Astrocyte (in vitro differentiated cells and primary cell): Measurements from ENCODE around the gene PPP2R5B. TPM values are rescaled to one million over a fixed set of nuclear protein-coding genes. Genes with fewer than 3 reads are reported as not detected.

ENCODE experiments used
- DNase-seq: peaks from one replicate; pipeline ENCODE4 v3.0.0-alpha.2; 2010; ENCODE audit warnings: low read depth
- FAIRE-seq: peaks from 2 replicates; lab custom pipeline; 2011; peaks lifted over from hg19 to GRCh38; lab: Jason Lieb, UNC
- H2AFZ ChIP-seq: 2 replicates; pipeline ENCODE4 v1.6.0; 2012; ENCODE audit warnings: low read depth, low read length, inconsistent platforms
- H3K27ac ChIP-seq: 2 replicates; pipeline ENCODE4 v1.5.1; 2011; ENCODE audit warnings: low read depth, low read length, inconsistent platforms
- H3K27me3 ChIP-seq: 2 replicates; pipeline ENCODE4 v1.6.0; 2011; ENCODE audit warnings: low read length, inconsistent platforms; ENCODE audit not compliant: insufficient read depth
- H3K36me3 ChIP-seq: 2 replicates; pipeline ENCODE4 v1.5.1; 2011; ENCODE audit warnings: low read length, inconsistent platforms; ENCODE audit not compliant: insufficient read depth
- H3K4me1 ChIP-seq: 2 replicates; pipeline ENCODE4 v1.5.1; 2011; ENCODE audit warnings: low read length, inconsistent platforms; ENCODE audit not compliant: insufficient read depth
- H3K4me2 ChIP-seq: 2 replicates; pipeline ENCODE4 v1.6.0; 2012; ENCODE audit warnings: low read length, inconsistent platforms
- H3K4me3 ChIP-seq: 2 replicates; pipeline ENCODE4 v1.5.1; 2011; ENCODE audit warnings: low read depth, mild to moderate bottlenecking, low read length, inconsistent platforms; ENCODE audit not compliant: insufficient read depth
- H3K79me2 ChIP-seq: 2 replicates; pipeline ENCODE4 v1.6.0; 2012; ENCODE audit warnings: mild to moderate bottlenecking, low read length, inconsistent platforms; ENCODE audit not compliant: insufficient read depth
- H3K9ac ChIP-seq: 2 replicates; pipeline ENCODE4 v1.6.0; 2012; ENCODE audit warnings: mild to moderate bottlenecking, low read length, inconsistent platforms
- H3K9me3 ChIP-seq: 2 replicates; pipeline ENCODE4 v1.5.1; 2012; ENCODE audit warnings: low read depth, mild to moderate bottlenecking, low read length, inconsistent platforms; ENCODE audit not compliant: insufficient read depth
- H4K20me1 ChIP-seq: 2 replicates; pipeline ENCODE4 v1.6.0; 2012; ENCODE audit warnings: low read length, inconsistent platforms; ENCODE audit not compliant: insufficient read depth
- H3K27ac Mint-ChIP-seq: one replicate; pipeline ENCODE4 v1.8.0; 2021; ENCODE audit warnings: mild to moderate bottlenecking, mixed read lengths; ENCODE audit not compliant: unreplicated experiment
- H3K27me3 Mint-ChIP-seq: one replicate; pipeline ENCODE4 v1.8.0; 2021; ENCODE audit warnings: low read depth, mixed read lengths; ENCODE audit not compliant: unreplicated experiment
- H3K36me3 Mint-ChIP-seq: one replicate; pipeline ENCODE4 v1.8.0; 2021; ENCODE audit warnings: low read depth, mixed read lengths; ENCODE audit not compliant: unreplicated experiment
- H3K4me1 Mint-ChIP-seq: one replicate; pipeline ENCODE4 v1.8.0; 2021; ENCODE audit warnings: low read depth, mixed read lengths; ENCODE audit not compliant: unreplicated experiment
- H3K4me3 Mint-ChIP-seq: one replicate; pipeline ENCODE4 v1.8.0; 2021; ENCODE audit warnings: mild to moderate bottlenecking, moderate library complexity, mixed read lengths; ENCODE audit not compliant: unreplicated experiment
- H3K9me3 Mint-ChIP-seq: one replicate; pipeline ENCODE4 v1.8.0; 2021; ENCODE audit warnings: mild to moderate bottlenecking, mixed read lengths; ENCODE audit not compliant: unreplicated experiment
- EZH2 ChIP-seq: IDR thresholded peaks from 2 replicates; pipeline ENCODE4 v1.6.1; 2012; ENCODE audit warnings: mild to moderate bottlenecking, low read length, inconsistent platforms; ENCODE audit not compliant: insufficient read depth
- total RNA-seq: library from RNA; stranded (reverse); gene quantifications from 2 replicates; pipeline ENCODE4 v1.2.1, GENCODE V29; 2021
- TF ChIP-seq, protein P1 (sequence below): IDR thresholded peaks from 2 replicates; pipeline ENCODE4 v1.5.1; 2011; ENCODE audit warnings: low read depth, mild to moderate bottlenecking, inconsistent platforms, low read length, moderate library complexity; ENCODE audit not compliant: insufficient read depth

The PPP2R5B gene
- total RNA-seq, 1 donor from 2014 or later: 24.1 TPM

GRCh38 chr11:64902102-64902900 lies 22.2 kb upstream of the PPP2R5B start:
- no peak overlapping the region for H3K9ac ChIP-seq
- H3K36me3 ChIP-seq: no peaks in the 10 kb centered on the region
- no peak overlapping the region for H3K4me3 ChIP-seq

DNA sequence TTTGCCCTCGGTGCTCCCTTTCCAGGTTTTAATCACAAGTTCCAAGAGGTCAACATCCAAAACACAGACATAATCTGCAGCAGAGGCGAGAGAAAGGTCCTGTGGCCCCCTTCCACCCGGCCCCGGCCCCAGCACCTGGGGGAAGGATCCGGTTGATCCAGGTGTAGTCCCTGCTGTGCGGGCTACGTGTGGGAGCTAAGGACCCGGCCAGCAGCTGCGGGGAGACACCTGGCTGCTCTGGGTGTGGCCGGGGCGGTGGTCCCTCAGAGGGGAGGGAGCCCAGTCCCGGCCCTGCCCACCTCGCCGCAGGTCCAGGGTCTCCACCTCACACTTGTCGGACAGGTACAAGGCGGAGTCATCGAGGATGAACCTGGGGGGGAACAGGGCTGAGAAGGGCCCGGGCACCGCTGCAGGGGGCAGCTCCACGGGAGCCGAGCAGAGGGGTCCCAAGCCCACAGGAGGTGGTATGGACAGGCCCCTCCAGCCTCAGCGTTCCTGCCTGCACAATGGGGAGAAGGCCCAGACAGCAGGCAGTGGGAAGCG lies 21.1 kb upstream of the PPP2R5B start:
- Histone ChIP-seq H3K27me3 (no peaks in the 10 kb centered on the region), H3K4me1 (peaks cover 3% of the 10 kb centered on the region), H3K4me3 (no peak overlapping the region), H3K9me3 (no peaks in the 10 kb centered on the region), H3K36me3 (no peaks in the 10 kb centered on the region), H3K4me2 (no peak overlapping the region), H3K27ac (no peak overlapping the region), H3K9ac (no peak overlapping the region), H2AFZ (no peak overlapping the region), H4K20me1 (no peaks in the 10 kb centered on the region), H3K79me2 (no peaks in the 10 kb centered on the region)
- peaks cover 18% of the 10 kb centered on the region for H3K36me3 Mint-ChIP-seq
- no peaks in the 10 kb centered on the region for H3K9me3 Mint-ChIP-seq
- no peak for DNase-seq
- no peak overlapping the region for H3K4me3 Mint-ChIP-seq
- TF ChIP-seq, protein P1, sequence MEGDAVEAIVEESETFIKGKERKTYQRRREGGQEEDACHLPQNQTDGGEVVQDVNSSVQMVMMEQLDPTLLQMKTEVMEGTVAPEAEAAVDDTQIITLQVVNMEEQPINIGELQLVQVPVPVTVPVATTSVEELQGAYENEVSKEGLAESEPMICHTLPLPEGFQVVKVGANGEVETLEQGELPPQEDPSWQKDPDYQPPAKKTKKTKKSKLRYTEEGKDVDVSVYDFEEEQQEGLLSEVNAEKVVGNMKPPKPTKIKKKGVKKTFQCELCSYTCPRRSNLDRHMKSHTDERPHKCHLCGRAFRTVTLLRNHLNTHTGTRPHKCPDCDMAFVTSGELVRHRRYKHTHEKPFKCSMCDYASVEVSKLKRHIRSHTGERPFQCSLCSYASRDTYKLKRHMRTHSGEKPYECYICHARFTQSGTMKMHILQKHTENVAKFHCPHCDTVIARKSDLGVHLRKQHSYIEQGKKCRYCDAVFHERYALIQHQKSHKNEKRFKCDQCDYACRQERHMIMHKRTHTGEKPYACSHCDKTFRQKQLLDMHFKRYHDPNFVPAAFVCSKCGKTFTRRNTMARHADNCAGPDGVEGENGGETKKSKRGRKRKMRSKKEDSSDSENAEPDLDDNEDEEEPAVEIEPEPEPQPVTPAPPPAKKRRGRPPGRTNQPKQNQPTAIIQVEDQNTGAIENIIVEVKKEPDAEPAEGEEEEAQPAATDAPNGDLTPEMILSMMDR: no peak
- no peak for TF ChIP-seq EZH2
- no peaks in the 10 kb centered on the region for H3K4me1 Mint-ChIP-seq
- no peaks in the 10 kb centered on the region for H3K27me3 Mint-ChIP-seq
- FAIRE-seq: no peak
- H3K27ac Mint-ChIP-seq: no peak overlapping the region

More at GRCh38 chr11:64902102-64902900, 22.2 kb upstream of the PPP2R5B start:
- Histone ChIP-seq H3K79me2 (no peaks in the 10 kb centered on the region), H2AFZ (no peak overlapping the region), H3K27me3 (no peaks in the 10 kb centered on the region), H3K9me3 (no peaks in the 10 kb centered on the region), H4K20me1 (no peaks in the 10 kb centered on the region), H3K4me1 (peaks cover 3% of the 10 kb centered on the region), H3K4me2 (no peak overlapping the region), H3K27ac (no peak overlapping the region)
- FAIRE-seq: no peak
- Mint-ChIP-seq H3K9me3 (no peaks in the 10 kb centered on the region), H3K4me1 (no peaks in the 10 kb centered on the region), H3K36me3 (peaks cover 13% of the 10 kb centered on the region), H3K27me3 (no peaks in the 10 kb centered on the region), H3K27ac (no peak overlapping the region), H3K4me3 (no peak overlapping the region)
- TF ChIP-seq, protein P1: no peak
- no peak for TF ChIP-seq EZH2
- no peak for DNase-seq
